ENCODE data around the gene CNN2. TPM values are rescaled to one million over a fixed set of nuclear protein-coding genes. Genes with fewer than 3 reads are reported as not detected.

CNN2 gene
- total RNA-seq, 4 donors from 2014 or later: 69.9 to 122 (median 79.4) TPM

DNA sequence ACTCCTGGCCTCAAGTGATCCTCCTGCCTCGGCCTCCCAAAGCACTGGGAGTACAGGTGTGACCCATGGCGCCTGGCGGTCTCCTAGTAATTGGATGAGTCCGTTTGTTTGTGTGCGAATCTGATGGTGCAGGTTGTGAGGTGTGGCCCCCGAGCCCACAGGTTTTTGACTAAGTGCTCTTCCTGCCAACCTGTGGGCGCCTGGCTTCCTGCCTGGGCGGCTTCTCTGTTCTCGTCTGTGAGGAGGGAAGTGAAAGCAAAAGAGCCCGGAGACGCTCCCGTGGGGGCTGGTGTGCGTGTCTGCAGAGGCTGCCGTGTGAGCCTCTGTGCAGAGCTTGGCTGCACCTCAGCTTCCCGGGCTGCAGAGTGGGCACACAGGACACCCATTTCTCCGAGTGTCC is 50.5 kb downstream of the CNN2 start:
- WGBS, 2 donors: 51 to 56% methylated on average over 16 of the region's 16 CpGs
- Histone ChIP-seq H3K36me3 (peaks cover 0 to 12% (median 0%) of the 10 kb centered on the region in 3 donors), H3K4me3 (peak overlapping the region in 1 of 4 donors; percentile 12), H3K27ac (peak overlapping the region in 1 of 4 donors; percentile 62), H3K9me3 (no peaks in the 10 kb centered on the region), H3K4me1 (peaks cover 0 to 28% (median 8%) of the 10 kb centered on the region in 4 donors), H3K27me3 (peaks cover 0 to 10% of the 10 kb centered on the region in 2 donors)
- no peak for TF ChIP-seq CTCF (IDR thresholded peaks at IDR 0.05)
- no peak for TF ChIP-seq POLR2A (IDR thresholded peaks at IDR 0.05)
- no peak for TF ChIP-seq EP300 (IDR thresholded peaks at IDR 0.05)
- no peak for DNase-seq (ENCODE audit: low spot score in 2 of 2)

GRCh38 chr19:1079566-1080111 is 53.2 kb downstream of the CNN2 start:
- 86 to 89% methylated on average over 41 to 42 of the region's 45 CpGs for WGBS, 2 donors
- Histone ChIP-seq H3K27ac (no peak overlapping the region), H3K4me1 (peaks cover 0 to 24% (median 8%) of the 10 kb centered on the region in 4 donors), H3K4me3 (no peak overlapping the region), H3K36me3 (peaks cover 0 to 12% (median 0%) of the 10 kb centered on the region in 3 donors), H3K27me3 (peaks cover 0 to 5% of the 10 kb centered on the region in 2 donors), H3K9me3 (no peaks in the 10 kb centered on the region)
- no peak for TF ChIP-seq EP300 (IDR thresholded peaks at IDR 0.05)
- no peak for TF ChIP-seq CTCF (IDR thresholded peaks at IDR 0.05)
- no peak for TF ChIP-seq POLR2A (IDR thresholded peaks at IDR 0.05)
- DNase-seq (ENCODE audit: low spot score in 2 of 2): no peak

DNA sequence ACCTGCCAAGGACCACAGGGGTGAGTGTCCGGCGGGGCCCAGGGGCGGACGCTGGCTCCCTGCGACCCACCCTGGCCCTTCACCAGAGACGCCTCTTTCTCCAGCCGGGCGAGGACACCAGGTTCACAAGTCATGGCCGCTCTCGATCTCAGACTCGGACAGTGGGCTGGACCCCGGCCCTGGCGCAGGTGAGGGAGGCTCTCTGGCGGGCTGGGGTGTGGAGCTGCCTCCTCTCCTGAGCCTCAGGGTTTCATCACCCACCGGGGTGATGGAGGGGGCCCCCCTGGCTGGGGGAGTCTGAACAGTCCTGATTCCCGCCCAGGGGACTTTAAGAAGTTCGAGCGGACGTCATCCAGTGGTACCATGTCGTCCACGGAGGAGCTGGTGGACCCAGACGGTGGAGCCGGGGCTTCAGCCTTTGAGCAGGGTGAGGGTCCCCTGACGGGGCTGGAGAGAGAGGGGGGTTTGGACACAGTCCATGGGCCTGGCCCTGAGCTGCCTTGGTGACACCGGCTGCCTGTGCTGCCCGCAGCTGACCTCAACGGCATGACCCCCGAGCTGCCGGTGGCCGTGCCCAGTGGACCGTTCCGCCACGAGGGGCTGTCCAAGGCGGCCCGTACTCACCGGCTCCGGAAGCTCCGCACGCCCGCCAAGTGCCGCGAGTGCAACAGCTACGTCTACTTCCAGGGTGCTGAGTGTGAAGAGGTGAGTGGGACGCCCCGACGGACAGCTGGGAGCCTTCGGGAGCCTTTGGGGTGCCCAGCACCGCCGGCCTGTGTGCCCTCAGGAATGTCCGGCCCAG is 54.2 kb downstream of the CNN2 start:
- Histone ChIP-seq H3K27ac (no peak overlapping the region), H3K27me3 (peaks cover 0 to 5% of the 10 kb centered on the region in 2 donors), H3K9me3 (no peaks in the 10 kb centered on the region), H3K36me3 (peaks cover 0 to 13% (median 0%) of the 10 kb centered on the region in 3 donors), H3K4me3 (no peak overlapping the region), H3K4me1 (peaks cover 0 to 24% (median 5%) of the 10 kb centered on the region in 4 donors)
- TF ChIP-seq POLR2A (IDR thresholded peaks at IDR 0.05) (no peak), CTCF (IDR thresholded peaks at IDR 0.05) (no peak), EP300 (IDR thresholded peaks at IDR 0.05) (no peak)
- DNase-seq (ENCODE audit: low spot score in 2 of 2): no peak
- 93% methylated on average over 30 to 32 of the region's 50 CpGs for WGBS, 2 donors

DNA sequence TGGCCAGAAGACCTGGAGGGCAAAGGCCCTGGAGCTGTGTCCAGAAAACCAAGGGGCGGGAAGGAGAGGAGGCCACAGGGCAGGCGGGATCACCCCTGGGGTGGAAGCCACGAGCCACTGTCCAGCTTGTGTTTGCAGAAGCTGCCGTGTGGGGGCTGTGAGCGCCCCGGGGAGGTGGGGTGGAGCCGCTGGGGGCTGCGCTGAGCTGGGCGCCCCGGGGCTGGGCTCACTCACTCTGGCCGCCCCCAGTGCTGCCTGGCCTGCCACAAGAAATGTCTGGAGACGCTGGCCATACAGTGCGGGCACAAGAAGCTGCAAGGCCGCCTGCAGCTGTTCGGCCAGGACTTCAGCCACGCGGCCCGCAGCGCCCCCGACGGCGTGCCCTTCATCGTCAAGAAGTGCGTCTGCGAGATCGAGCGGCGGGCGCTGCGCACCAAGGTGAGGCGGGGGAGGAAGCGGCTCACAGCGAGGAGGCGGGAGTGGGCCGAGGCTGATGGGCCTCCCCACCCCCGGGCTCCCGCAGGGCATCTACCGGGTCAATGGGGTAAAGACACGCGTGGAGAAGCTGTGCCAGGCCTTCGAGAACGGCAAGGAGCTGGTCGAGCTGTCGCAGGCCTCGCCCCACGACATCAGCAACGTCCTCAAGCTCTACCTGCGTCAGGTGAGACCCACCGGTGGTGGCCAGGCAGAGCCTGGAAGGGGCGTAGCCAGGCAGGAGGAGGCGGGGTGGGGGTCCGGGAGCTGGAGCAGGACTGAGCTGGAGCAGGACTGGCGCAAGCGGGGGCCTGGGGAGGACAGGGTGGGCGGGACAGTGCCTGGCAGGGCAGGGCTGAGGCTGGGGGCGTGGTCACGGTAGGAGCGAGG is 55.1 kb downstream of the CNN2 start:
- Histone ChIP-seq H3K4me1 (peaks cover 0 to 27% (median 2%) of the 10 kb centered on the region in 4 donors), H3K27ac (no peak overlapping the region), H3K9me3 (no peaks in the 10 kb centered on the region), H3K36me3 (peaks cover 0 to 23% (median 0%) of the 10 kb centered on the region in 3 donors), H3K4me3 (peak overlapping the region in 1 of 4 donors; percentile 28), H3K27me3 (peaks cover 0 to 5% of the 10 kb centered on the region in 2 donors)
- TF ChIP-seq EP300 (IDR thresholded peaks at IDR 0.05) (no peak), CTCF (IDR thresholded peaks at IDR 0.05) (no peak), POLR2A (IDR thresholded peaks at IDR 0.05) (no peak)
- no peak for DNase-seq (ENCODE audit: low spot score in 2 of 2)
- WGBS, 2 donors: 54 to 78% methylated on average over 52 to 58 of the region's 58 CpGs
